Endothelial cell of umbilical vein (primary cell): ENCODE results near the gene BRCA1.

Source experiments
- EZH2 ChIP-seq: IDR thresholded peaks from 2 replicates; pipeline ENCODE4 v1.6.1; 2012; ENCODE audit warnings: borderline replicate concordance, low read depth, mild to moderate bottlenecking, moderate library complexity, low read length, inconsistent platforms; ENCODE audit not compliant: severe bottlenecking
- POLR2A ChIP-seq: IDR thresholded peaks from 2 replicates; pipeline ENCODE4 v1.6.1; 2012; ENCODE audit warnings: low read depth, mild to moderate bottlenecking, control low read depth, low read length
- TF ChIP-seq, protein P1 (sequence below), 2 donors: IDR thresholded peaks; 1 replicate in 1 of 2; 2 replicates in 1 of 2; pipeline ENCODE4 v1.5.1; 2011; ENCODE audit warnings: low read length in 2 of 2, mild to moderate bottlenecking in 2 of 2, moderate library complexity in 2 of 2, control low read depth in 1 of 2, inconsistent platforms in 1 of 2, low read depth in 1 of 2; ENCODE audit not compliant: insufficient read depth in 1 of 2; ENCODE audit errors: extremely low read depth in 1 of 2
- TF ChIP-seq, protein P2 (sequence below): IDR thresholded peaks from 2 replicates; pipeline ENCODE4 v1.6.1; 2011; ENCODE audit not compliant: insufficient read depth, insufficient read length

DNA sequence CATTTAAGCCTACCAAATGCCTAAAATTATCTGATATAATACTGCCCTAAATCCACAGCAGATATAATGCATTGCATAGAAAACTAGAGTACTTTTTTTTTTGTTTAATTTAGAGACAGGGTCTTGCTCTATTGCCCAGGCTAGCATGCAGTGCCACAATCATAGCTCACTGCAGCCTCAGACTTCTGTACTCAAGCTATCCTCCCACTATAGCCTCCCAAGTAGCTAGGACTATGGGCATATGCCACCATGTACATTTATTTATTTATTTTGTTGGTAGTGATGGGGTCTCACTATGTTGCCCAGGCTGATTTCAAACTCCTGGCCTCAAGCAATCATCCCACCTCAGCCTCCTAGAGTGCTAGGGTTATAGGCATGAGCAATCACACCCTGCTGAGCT, 20.0 kb downstream of the BRCA1 start:
- TF ChIP-seq, protein P1, sequence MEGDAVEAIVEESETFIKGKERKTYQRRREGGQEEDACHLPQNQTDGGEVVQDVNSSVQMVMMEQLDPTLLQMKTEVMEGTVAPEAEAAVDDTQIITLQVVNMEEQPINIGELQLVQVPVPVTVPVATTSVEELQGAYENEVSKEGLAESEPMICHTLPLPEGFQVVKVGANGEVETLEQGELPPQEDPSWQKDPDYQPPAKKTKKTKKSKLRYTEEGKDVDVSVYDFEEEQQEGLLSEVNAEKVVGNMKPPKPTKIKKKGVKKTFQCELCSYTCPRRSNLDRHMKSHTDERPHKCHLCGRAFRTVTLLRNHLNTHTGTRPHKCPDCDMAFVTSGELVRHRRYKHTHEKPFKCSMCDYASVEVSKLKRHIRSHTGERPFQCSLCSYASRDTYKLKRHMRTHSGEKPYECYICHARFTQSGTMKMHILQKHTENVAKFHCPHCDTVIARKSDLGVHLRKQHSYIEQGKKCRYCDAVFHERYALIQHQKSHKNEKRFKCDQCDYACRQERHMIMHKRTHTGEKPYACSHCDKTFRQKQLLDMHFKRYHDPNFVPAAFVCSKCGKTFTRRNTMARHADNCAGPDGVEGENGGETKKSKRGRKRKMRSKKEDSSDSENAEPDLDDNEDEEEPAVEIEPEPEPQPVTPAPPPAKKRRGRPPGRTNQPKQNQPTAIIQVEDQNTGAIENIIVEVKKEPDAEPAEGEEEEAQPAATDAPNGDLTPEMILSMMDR (IDR thresholded peaks at IDR 0.05; ENCODE audit: extremely low read depth in 1 of 2, insufficient read depth in 1 of 2, low read depth in 1 of 2, low read length in 2 of 2), result no peak
- TF ChIP-seq POLR2A, result no peak
- TF ChIP-seq, protein P2, sequence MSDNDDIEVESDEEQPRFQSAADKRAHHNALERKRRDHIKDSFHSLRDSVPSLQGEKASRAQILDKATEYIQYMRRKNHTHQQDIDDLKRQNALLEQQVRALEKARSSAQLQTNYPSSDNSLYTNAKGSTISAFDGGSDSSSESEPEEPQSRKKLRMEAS, result no peak
- no peak for TF ChIP-seq EZH2
